Fibroblast of pulmonary artery (primary cell): ENCODE measurements around the gene PSMD1.

Source experiments
- DNase-seq: peaks from one replicate; pipeline ENCODE4 v3.0.0-alpha.2; 2010; ENCODE audit warnings: low read depth
- H3K4me3 ChIP-seq: replicated peaks from 2 replicates; pipeline ENCODE4 v1.5.1; 2011; ENCODE audit warnings: low read depth, mild to moderate bottlenecking, control low read depth, low read length, moderate library complexity
- TF ChIP-seq, protein P1 (sequence below): IDR thresholded peaks from 2 replicates; pipeline ENCODE4 v1.5.1; 2011; ENCODE audit warnings: mild to moderate bottlenecking, control low read depth, low read length, inconsistent platforms; ENCODE audit errors: missing control alignments

Gene PSMD1

DNA sequence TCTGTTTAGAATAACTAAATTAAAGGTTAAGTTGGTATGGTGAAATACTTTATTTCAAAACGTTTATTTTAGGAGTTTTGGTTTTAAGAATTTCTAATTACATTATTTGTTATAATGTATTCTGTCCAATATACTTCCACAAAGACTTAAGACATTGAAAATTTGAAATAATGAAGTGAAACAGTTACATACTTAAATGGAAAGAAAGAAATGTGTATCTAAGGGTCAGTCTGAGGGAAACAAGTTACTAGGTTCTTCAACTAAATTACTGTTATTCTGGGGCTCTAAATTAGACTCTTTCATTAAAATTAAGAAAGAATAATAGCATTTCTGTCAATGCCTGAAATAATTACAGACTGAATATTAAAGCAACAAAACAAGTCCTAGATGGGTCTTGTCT lies 60.5 kb downstream of the PSMD1 start:
- DNase-seq, result no peak
- no peak overlapping the region for H3K4me3 ChIP-seq
- TF ChIP-seq, protein P1, sequence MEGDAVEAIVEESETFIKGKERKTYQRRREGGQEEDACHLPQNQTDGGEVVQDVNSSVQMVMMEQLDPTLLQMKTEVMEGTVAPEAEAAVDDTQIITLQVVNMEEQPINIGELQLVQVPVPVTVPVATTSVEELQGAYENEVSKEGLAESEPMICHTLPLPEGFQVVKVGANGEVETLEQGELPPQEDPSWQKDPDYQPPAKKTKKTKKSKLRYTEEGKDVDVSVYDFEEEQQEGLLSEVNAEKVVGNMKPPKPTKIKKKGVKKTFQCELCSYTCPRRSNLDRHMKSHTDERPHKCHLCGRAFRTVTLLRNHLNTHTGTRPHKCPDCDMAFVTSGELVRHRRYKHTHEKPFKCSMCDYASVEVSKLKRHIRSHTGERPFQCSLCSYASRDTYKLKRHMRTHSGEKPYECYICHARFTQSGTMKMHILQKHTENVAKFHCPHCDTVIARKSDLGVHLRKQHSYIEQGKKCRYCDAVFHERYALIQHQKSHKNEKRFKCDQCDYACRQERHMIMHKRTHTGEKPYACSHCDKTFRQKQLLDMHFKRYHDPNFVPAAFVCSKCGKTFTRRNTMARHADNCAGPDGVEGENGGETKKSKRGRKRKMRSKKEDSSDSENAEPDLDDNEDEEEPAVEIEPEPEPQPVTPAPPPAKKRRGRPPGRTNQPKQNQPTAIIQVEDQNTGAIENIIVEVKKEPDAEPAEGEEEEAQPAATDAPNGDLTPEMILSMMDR, result no peak

DNA sequence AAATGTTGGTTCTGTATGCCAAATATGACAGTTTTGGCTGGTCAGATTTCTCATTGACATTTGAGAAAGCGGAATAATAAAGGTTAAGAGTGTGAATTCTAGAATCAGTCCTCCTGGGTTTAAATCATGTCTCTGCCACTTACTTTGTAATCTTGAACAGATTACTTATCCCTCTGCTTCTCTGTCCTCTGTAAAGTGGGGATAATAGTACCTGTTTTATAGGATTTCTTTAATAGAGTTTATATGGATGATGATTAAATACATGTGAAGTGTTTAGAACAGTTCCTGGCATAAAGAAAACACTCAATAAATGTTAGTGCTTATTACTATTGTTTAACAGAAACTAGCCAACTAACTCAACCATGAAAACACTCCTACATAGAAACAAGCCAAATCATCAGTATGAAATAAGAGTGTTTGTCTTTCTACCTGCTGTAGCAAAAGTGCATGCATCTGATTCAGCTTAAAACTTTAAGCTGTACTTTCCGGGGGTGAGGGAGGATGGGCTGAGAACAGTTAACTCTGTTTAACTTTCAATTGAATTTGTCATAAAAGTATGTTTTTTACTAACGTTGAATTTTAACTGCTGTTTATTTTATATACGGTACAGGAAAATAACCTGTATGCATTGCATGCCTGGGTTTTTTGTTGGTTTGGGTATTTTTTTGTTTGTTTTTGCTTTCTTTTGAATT lies 61.4 kb downstream of the PSMD1 start:
- TF ChIP-seq, protein P1, result no peak
- no peak overlapping the region for H3K4me3 ChIP-seq

DNA sequence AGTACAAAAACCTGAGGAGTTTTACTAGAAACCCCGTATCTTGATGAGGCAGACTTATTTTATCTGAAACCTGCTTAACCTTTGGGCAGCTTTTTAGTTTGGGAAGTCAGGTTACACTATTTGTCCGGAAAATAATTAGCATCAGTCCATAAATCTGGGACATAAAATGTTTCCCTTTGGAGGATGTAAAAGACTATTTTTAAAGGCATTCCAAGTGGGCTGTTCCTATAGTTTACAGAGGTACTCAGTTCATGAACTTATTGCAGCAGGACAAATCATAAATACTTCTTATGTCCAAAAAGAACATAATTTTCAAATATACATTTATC lies 61.9 kb downstream of the PSMD1 start:
- no peak overlapping the region for H3K4me3 ChIP-seq
- DNase-seq, result no peak
- TF ChIP-seq, protein P1, result no peak

More for the DNA sequence above, 61.4 kb downstream of the PSMD1 start:
- no peak for DNase-seq

DNA sequence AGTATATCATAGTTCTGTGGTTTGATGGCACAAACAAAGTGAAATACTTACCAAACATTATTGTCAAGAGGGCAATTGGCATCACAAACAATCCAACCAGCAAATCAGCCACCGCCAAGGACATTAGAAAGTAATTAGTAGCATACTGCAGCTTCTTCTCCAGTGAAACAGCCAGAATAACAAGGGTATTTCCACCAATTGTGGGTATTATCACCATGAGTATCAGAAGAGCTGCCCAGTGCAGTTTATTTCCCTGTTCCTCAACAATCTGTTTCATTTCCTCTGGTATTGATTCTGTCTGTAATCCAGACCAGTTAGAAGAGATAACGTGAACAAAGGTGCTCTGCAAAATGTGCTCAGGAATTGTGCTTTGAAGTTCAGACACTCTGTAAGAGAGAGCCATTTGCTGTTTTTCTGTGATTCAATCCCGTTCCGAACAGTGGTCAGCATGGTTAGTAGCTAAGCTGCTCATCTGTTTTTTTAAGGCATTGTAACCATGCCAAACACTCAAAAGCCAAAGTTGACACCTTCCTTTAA lies 66.8 kb downstream of the PSMD1 start:
- peak; percentile 37 for DNase-seq
- TF ChIP-seq, protein P1, result no peak
- H3K4me3 ChIP-seq, result peak overlapping the region; percentile 33

DNA sequence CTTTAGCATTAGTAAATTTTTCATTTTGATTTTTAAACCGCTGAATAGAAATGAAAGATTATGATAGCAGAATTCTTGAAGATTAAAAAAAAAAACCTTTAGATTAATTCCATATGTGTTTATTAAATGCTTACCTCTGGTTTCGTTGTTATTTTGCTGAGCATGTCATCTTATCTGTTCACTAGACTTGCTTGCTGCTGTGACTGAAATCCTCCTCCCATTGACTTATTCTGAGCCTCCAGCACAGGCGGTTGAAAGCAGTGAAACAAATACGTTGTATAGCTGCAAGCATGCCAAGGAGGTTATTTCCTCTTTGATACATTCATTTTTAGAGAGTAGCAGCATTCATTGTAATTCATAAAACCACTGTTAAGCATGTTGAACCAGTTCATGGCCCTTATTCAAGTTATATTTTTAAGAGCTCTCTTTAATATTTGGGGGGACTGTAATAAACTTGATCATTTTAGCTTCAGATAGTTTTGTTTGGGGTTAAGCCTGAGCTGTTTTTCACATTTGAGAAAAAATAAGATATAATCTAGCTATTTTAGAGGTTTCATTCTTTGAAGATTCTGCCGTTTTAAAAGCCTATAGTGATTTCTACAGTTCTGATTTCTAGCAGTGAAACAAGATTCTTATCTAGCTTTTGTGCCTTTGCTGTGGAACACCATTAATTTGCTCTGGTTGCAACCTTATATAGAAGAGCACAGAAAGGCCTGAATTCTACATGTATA lies 68.3 kb downstream of the PSMD1 start, which contains the start of gene HTR2B:
HTR2B (minus strand) TSS at position 205 of the 731 bp plus-strand sequence. CDS start 1,278 bp downstream, outside the sequence.
- H3K4me3 ChIP-seq, result peak within 1 kb of the TSS; percentile 33
- TF ChIP-seq, protein P1, result no peak
- DNase-seq, result peak; percentile 57

DNA sequence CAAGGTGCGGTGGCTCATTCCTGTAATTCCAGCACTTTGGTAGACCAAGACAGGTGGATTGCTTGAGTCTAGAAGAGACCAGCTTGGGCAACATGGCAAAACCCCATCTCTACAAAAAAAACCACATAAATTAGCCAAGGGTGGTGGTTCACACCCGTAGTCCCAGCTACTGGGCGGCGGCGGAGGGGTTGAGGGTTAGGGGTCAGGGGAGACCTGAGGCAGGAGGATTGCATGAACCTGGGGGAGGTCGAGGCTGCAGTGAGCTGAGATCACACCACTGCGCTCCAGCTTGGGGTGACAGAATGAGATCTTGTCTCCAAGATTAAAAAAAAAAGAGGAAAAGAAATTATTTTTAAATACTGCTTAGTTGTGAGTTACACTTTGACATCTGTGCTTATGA lies 69.5 kb downstream of the PSMD1 start:
- TF ChIP-seq, protein P1, result no peak
- no peak overlapping the region for H3K4me3 ChIP-seq
- DNase-seq, result no peak

DNA sequence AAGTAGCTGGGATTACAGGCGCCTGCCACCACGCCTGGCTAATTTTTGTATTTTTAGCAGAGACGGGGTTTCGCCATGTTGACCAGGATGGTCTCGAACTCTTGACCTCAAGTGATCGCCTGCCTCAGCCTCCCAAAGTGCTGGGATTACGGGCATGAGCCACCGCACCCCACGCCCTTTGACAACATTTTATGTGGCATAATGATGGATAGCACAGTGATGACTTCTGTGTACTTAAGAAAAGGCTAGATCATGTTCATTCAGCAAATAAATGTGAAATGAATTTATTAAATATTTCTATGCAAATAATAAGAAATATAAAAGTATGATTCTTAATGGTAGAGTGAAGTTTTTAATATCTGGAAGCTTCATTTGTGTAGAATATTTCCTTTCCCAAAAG lies 70.8 kb downstream of the PSMD1 start:
- no peak overlapping the region for H3K4me3 ChIP-seq
- no peak for DNase-seq
- TF ChIP-seq, protein P1, result no peak
